HG03097 (cell line): ENCODE measurements around the gene OMP.
"Not testable (repeated sequence)": the region's sequence is repeated elsewhere in the genome, so short reads cannot be mapped to it uniquely, and the experiment has no call there.

Experiments
- ATAC-seq: cut with Tn5 transposase; IDR thresholded peaks from one replicate; pipeline ENCODE4 v1.9.1; 2021; ENCODE audit not compliant: unreplicated experiment, low FRiP score

Gene OMP, protein sequence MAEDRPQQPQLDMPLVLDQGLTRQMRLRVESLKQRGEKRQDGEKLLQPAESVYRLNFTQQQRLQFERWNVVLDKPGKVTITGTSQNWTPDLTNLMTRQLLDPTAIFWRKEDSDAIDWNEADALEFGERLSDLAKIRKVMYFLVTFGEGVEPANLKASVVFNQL

DNA sequence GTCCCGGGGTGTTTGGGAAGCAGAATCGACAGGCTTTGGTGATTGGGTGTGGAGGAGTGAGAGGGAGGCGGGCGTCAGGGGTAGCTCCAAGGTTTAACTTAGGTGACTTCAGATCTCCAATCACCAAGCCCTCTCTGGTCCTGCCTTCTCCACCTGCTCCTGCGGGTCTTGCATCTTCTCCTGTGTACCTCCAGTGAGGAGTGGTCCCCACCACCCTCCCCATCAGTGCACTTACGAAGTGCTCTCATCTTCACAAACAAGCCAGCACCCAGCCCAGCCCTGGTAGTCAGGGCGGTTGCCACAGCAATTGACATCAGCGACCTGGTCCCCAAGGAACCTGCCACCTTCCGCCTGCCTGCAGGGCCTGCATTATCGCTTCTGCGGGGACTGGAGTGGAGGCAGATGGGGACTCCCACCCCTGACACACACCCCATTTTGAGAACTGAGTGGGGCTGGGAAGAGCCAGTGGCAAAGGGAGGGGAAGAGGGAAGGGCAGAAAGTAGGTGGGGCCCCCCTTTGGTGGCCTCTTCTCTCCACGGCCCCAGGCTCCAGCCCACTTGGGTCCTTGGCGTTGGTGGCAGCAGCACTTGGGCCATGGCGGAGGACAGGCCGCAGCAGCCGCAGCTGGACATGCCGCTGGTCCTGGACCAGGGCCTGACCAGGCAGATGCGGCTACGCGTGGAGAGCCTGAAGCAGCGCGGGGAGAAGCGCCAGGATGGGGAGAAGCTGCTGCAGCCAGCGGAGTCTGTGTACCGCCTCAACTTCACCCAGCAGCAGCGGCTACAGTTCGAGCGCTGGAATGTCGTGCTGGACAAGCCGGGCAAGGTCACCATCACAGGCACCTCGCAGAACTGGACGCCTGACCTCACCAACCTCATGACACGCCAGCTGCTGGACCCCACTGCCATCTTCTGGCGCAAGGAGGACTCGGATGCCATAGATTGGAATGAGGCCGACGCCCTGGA is at the start of gene OMP:
Gene OMP, plus strand, starts transcription at position 595 of the 965 bp plus-strand sequence. Its CDS starts 0 bp downstream, at position 595.
- ATAC-seq, result no peak

DNA sequence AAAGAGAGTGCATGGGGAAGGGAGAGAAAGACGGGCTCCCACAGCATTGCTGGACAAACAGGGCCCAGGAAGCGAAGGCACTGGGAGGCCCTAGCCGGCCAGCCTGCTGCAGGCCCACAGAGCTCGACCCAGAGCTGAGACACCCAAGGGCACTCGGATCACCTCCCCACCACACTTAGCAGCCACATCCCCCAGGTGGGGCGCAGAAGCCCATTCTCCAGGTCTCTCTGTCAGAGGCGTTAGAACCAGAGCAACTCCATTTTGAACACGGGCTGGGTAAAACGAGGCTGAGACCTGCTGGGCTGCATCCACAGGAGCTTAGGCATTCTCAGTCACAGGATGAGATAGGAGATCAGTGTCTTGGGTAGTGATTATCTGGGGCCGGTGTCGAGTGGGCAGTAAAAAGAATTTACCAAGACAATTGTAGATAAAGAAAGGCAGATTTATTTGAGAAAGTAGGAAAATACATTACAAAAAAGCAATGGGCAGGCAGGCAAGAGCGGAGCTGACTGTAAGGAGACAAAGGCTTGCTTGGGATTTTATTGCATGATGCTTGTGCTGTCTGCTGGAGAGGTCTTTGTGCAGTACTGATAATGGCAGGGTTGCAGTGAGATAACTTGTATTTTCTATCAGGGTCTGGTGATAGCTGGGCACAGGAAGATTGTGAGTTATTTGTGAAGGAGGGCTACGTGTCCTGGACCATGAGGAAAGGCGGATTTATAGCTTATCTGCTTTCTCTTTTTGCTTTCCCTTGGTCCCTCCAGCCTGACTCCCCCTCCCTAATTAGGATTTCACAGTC is 49.2 kb upstream of the OMP start:
- no peak for ATAC-seq

GRCh38 chr11:77054084-77054483 is 48.6 kb upstream of the OMP start:
- no peak for ATAC-seq

DNA sequence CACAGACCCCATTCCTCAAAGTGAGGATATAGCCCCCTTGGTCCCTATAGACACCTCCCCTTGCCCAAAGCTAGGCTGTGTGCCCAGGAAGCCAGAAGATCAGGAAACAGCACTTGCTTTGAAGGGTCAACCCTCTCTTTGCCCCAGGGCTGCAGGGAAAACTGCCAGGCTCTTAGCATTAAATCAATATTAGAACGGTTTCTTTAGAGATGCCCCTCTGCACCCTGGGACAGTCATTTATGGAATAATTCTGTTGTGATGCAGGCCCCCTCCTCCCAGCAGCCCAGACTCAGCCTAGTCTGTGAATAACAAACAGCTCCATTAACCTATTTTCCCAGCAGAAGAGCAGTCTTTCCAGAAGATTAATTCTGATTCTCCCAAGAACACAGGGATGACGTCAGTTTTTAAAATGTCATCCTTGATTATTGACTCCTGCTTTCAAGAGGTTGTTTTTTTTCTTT is 47.5 kb upstream of the OMP start:
- no peak for ATAC-seq

DNA sequence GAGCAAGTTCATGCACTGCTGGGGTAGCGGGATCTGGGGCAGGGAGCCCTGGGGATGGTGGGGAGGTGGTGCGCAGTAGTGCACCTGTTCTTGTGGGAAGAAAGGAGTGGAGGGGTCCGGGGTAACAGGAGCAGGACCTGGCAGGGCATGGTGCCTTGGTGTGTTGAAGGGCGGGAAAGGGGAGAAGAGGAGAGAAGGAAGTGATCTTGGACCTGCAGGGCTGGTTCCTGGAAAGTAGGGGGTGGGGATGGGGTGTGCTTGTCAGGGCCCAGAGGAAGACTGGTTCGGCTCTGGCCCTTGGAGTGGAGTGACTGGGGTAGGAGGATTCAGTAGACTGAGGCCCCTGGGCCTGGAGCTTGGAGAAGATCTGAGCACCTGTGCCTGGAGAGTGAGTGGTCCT is 46.7 kb upstream of the OMP start:
- no peak for ATAC-seq

DNA sequence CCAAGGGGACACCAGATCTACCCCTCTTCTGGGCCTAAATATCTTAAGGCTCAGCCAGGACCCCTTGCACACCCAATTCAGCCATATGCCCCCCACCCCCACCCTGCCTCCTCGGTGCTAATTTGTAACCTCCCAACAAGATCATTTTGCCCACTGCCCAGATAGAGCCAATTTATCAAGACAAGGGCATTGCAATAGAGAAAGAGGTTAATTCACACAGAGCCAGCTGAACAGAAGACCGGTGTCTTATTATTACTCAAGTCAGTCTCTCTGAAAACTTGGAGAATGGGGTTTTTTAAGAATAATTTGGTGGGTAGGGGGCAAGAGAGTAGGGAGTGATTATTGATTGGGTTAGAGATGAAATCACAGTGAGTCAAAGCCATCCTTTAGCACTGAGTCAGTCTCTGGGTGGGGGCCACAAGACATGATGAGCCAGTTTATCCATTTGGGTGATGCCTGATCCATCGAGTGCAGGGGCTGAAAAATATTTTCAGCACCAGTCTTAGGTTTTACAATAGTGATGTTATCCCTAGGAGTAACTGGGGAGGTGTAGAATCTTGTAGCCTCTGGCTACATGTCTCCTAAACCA is 45.7 kb upstream of the OMP start:
- no peak for ATAC-seq

- no peak for ATAC-seq
Observed at GRCh38 chr11:77057938-77058474, 44.6 kb upstream of the OMP start.

- no peak for ATAC-seq
Observed at GRCh38 chr11:77058900-77059299, 43.7 kb upstream of the OMP start.

DNA sequence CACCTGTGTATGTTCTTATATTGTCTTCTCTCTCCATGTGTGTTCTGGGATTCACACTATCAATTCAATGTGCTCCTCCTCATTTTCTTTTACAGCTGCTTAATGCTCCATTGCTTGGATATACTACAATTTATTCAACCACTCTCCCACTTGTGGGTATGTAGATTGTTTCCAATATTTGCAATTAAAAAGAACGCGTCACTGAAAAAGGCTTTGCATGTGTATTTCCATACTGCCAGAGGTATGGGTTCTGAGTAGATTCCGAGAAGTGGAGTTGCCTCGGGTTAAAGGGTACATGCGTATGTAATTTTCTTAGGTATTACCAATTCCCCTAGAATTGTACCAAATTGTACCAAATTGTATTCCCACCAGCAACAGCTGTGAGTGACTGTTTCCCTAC is 42.8 kb upstream of the OMP start:
- ATAC-seq, result no peak

DNA sequence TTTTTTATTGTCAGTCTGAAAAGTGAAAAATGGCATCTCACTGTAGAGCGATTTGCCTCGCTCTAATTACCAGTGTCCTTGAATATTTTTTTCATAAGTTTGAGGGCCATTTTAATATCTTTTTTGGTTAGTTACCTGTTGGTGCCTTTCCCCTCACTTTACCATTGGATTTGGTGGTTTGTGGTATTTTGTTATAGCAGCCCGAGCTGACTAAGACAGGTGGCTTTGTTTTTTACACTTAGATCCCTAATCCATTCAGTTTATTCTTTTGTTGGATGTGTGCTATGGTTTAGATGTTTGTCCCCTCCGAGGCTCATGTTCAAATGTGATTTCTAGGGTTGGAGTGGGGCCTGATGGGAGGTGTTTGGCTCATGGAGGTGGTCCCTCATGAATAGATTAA is 42.4 kb upstream of the OMP start:
- ATAC-seq, result no peak

DNA sequence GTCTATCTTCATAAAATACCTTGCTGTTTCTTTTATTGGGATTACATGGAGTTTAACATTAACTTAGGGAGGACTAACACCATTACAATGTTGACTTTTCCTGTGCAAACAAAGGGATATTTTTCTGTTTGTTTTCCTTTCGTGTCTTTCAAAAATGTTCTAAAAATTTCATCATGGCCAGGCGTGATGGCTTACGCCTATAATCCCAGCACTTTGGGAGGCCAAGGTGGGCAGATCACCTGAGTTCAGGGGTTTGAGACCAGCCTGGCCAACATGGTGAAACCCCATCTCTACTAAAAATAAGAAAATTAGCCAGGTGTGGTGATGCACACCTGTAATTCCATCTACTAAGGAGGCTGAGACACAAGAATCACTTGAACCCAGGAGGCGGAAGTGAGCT is 41.4 kb upstream of the OMP start:
- not testable (repeated sequence) for ATAC-seq

- no peak for ATAC-seq
Observed at GRCh38 chr11:77062924-77063323, 39.7 kb upstream of the OMP start.

- ATAC-seq, result no peak
Observed at GRCh38 chr11:77063407-77063806, 39.2 kb upstream of the OMP start.

GRCh38 chr11:77063861-77064260 is 38.8 kb upstream of the OMP start:
- no peak for ATAC-seq

GRCh38 chr11:77064648-77065217 is 37.9 kb upstream of the OMP start:
- no peak for ATAC-seq

DNA sequence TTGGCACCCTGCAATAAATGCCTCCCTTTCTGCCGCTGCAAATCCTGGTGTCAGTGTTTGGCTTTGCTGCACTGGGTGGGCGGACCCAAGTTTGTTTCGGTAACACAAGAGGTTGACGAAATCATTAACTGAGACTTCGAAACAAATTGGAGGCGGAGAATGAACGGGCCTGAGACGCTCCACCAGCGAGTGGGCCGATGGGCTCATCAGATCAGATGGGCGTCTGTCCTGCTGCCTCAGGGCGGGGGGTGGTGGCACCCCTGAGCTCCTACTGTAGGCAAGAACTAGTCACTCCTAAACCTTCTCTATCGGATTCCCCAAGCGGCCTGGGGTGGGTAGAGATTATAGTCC is 36.8 kb upstream of the OMP start:
- ATAC-seq, result no peak

GRCh38 chr11:77066229-77067042 is 36.2 kb upstream of the OMP start, which contains the start of gene CAPN5:
TSS of gene CAPN5 (plus strand) at chr11:77066971. CDS start at chr11:77084887, 17,916 bp downstream.
- ATAC-seq, result peak; percentile 76

DNA sequence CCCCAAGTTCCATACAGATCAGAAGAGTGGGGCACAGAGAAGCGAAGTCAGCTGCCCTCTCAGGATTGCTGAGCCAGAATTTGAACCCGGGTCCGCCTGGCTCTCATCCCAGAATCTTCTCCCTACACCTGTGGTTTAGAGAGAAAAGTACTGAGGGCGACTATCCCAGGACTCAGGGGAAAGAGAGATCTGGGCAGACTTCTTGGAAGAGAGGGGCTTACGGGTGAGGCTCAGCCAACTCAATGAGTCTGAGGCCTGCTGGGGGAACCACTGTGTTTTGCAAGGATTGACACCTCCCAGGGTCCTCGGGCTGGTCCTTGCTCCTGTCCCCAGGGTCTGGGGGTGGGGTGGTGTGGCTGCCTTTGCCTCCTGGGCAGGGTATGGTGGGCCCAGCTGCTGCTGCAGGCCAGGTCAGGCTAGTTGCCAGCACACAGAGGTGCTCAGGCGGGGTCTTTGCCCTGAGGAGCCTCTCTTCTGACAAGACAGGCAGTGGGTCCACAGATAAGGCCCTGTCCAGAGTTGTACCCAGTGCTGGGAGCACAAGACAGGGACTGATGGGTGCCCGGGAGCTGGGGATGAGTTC is 34.7 kb upstream of the OMP start:
- no peak for ATAC-seq
